ENCODE data around the gene ITGB8.

- TF ChIP-seq CTCF (IDR thresholded peaks at IDR 0.05 in 2 of 3, conservative IDR thresholded peaks at IDR 0.05 in 1 of 3; ENCODE audit: borderline replicate concordance in 1 of 3, insufficient read depth in 1 of 3, low read depth in 2 of 3, low read length in 2 of 3), result no peak
- no peak for TF ChIP-seq EGR1 (IDR thresholded peaks at IDR 0.05; ENCODE audit: low read depth)
Measured at GRCh38 chr7:20330928-20331909, 519 bp downstream of the ITGB8 start.
